GM12878 (cell line): ENCODE results near the gene REEP5. TPM values are rescaled to one million over a fixed set of nuclear protein-coding genes. Genes with fewer than 3 reads are reported as not detected.
A peak's percentile ranks its signal among the peaks of the same experiment; 100 is the strongest.

Source experiments
- ATAC-seq: fragments of 200-7000 bp; cut with Tn5 transposase; 3 replicates; pipeline ENCODE4 v1.9.1; 2020; ENCODE audit warnings: mild to moderate bottlenecking, moderate library complexity
- BruUV-seq: library from RNA; stranded (reverse); fragments of 400-500 nt; replicated peaks from 2 replicates; lab custom pipeline; 2021; lab: Mats Ljungman, UMichigan
- CTCF ChIA-PET: fragments of 300-600 bp; sonication (Branson Sonifier 250); formaldehyde crosslinking; extraction: SDS; loops from one replicate; lab custom pipeline; 2021; ENCODE audit warnings: inconsistent platforms; lab: Yijun Ruan, JAX
- POLR2A ChIA-PET: fragments of 350-600 bp; formaldehyde crosslinking; extraction: SDS; loops from one replicate; lab custom pipeline; 2021; ENCODE audit warnings: inconsistent platforms; lab: Charles Lee
- RAD21 ChIA-PET: fragments of 300-600 bp; sonication (Branson Sonifier 250); formaldehyde crosslinking; loops from one replicate; lab custom pipeline; 2023; ENCODE audit warnings: antibody characterized with exemption; ENCODE audit not compliant: unreplicated experiment; lab: Charles Lee
- SMC1A ChIA-PET: fragments of 300-600 bp; sonication (Branson Sonifier 250); formaldehyde crosslinking; loops from one replicate; lab custom pipeline; 2023; ENCODE audit not compliant: unreplicated experiment, uncharacterized antibody; lab: Charles Lee
- DNase-seq: peaks from one replicate; pipeline ENCODE4 v3.0.0-alpha.2; 2011; ENCODE audit warnings: low read depth, low spot score
- FAIRE-seq: peaks from 3 replicates; lab custom pipeline; 2011; peaks lifted over from hg19 to GRCh38; lab: Jason Lieb, UNC
- H2AFZ ChIP-seq: 2 replicates; pipeline ENCODE4 v1.6.0; 2011; ENCODE audit warnings: low read depth, low read length, control low read depth; ENCODE audit not compliant: control insufficient read depth
- H3K27ac ChIP-seq: 2 replicates; pipeline ENCODE4 v1.5.1; 2011; ENCODE audit warnings: control low read depth; ENCODE audit not compliant: control insufficient read depth, insufficient read depth
- H3K27me3 ChIP-seq, 2 experiments: replicated peaks in 1 of 2; 2 replicates each; pipeline versions ENCODE4 v1.6.0 to v1.6.1; 2011; ENCODE audit warnings: low read length in 1 of 2; ENCODE audit not compliant: control insufficient read depth in 2 of 2, insufficient read depth in 2 of 2
- H3K36me3 ChIP-seq, 2 experiments: 2 replicates each; pipeline ENCODE4 v1.5.1; 2011; ENCODE audit warnings: low read length in 1 of 2; ENCODE audit not compliant: control insufficient read depth in 2 of 2, insufficient read depth in 2 of 2
- H3K4me1 ChIP-seq: 2 replicates; pipeline ENCODE4 v1.6.1; 2011; ENCODE audit warnings: mild to moderate bottlenecking, low read length, moderate library complexity, mixed read lengths; ENCODE audit not compliant: control insufficient read depth, insufficient read depth
- H3K4me2 ChIP-seq: 2 replicates; pipeline ENCODE4 v1.6.0; 2011; ENCODE audit warnings: control low read depth; ENCODE audit not compliant: control insufficient read depth, insufficient read depth
- H3K4me3 ChIP-seq: fragments of 200-600 bp; sonication (generic); 2 replicates; pipeline ENCODE4 v1.5.1; 2016
- H3K79me2 ChIP-seq: 2 replicates; pipeline ENCODE4 v1.6.0; 2011; ENCODE audit warnings: low read length; ENCODE audit not compliant: control insufficient read depth, insufficient read depth
- H3K9ac ChIP-seq: 2 replicates; pipeline ENCODE4 v1.8.0; 2011; ENCODE audit warnings: low read length, control low read depth, mixed read lengths; ENCODE audit not compliant: control insufficient read depth, insufficient read depth
- H3K9me3 ChIP-seq: replicated peaks from 3 replicates; pipeline ENCODE4 v1.5.1; 2011; ENCODE audit warnings: mild to moderate bottlenecking, low read length; ENCODE audit not compliant: control insufficient read depth, insufficient read depth
- H4K20me1 ChIP-seq: 2 replicates; pipeline ENCODE4 v1.6.0; 2011; ENCODE audit not compliant: control insufficient read depth, insufficient read depth
- E4F1 ChIP-seq: fragments of 450-650 bp; IDR thresholded peaks from 2 replicates; pipeline ENCODE4 v1.6.1; 2018; ENCODE audit warnings: borderline replicate concordance, mild to moderate bottlenecking; ENCODE audit not compliant: partially characterized antibody
- NFYA ChIP-seq: IDR thresholded peaks from 2 replicates; pipeline ENCODE4 v1.6.1; 2011; ENCODE audit warnings: low read depth, mild to moderate bottlenecking, low read length, improper control_type of control experiment, borderline replicate concordance
- RCOR1 ChIP-seq: conservative IDR thresholded peaks from 2 replicates; pipeline ENCODE4 v1.6.1; 2012; ENCODE audit warnings: low read depth, low read length, improper control_type of control experiment
- SMAD5 ChIP-seq: IDR thresholded peaks from 2 replicates; pipeline ENCODE4 v1.6.1; 2016; ENCODE audit warnings: antibody characterized with exemption, low read depth
- SUPT20H ChIP-seq: IDR thresholded peaks from 2 replicates; pipeline ENCODE4 v1.6.1; 2011; ENCODE audit warnings: low read depth, mild to moderate bottlenecking, low read length, moderate library complexity, borderline replicate concordance; ENCODE audit not compliant: control insufficient read depth
- TARDBP ChIP-seq: IDR thresholded peaks from 2 replicates; pipeline ENCODE4 v1.6.1; 2016; ENCODE audit warnings: borderline replicate concordance
- ZBTB11 ChIP-seq: fragments of 450-650 bp; formaldehyde crosslinking; IDR thresholded peaks from 2 replicates; pipeline ENCODE4 v1.5.0; 2022; ENCODE audit warnings: mild to moderate bottlenecking, missing genetic modification characterization
- WGBS: methylation state at CpG from one replicate; pipeline ENCODE4 v1.1.6; 2016; ENCODE audit warnings: low lambda C conversion rate; ENCODE audit not compliant: insufficient replicate concordance, insufficient coverage; ENCODE audit errors: missing lambda C conversion rate; 5-methylcytosine and 5-hydroxymethylcytosine counted together
- in situ Hi-C: fragments of 300-500 bp; cut with MboI; formaldehyde crosslinking; loops from 9 replicates; pipeline ENCODE4 v1.14.3; 2018; ENCODE audit warnings: mixed read lengths
- intact Hi-C: fragments of 100-400 bp; cut with micrococcal nuclease; formaldehyde crosslinking; loops from one replicate; pipeline ENCODE4 v1.14.2; 2022; ENCODE audit not compliant: unreplicated experiment
- polyA plus RNA-seq, 11 experiments: library from polyadenylated mRNA; depleted of rRNA in 4 of 11; unstranded in 6 of 11; stranded (reverse) in 5 of 11; fragments of >200 nt; fragmentation: Nextera tagmentation in 4 of 11; fragmentation: Illumina TruSeq in 1 of 11; extraction: Ambion mirVana in 4 of 11; extraction: Trizol in 1 of 11; gene quantifications; 1 replicate in 1 of 11; 2 replicates in 10 of 11; pipeline versions ENCODE4 v1.2.1 to v1.2.3, GENCODE V29; 2011 to 2016; ENCODE audit warnings: inconsistent platforms in 2 of 11, missing spikeins in 2 of 11, low read depth in 1 of 11
- total RNA-seq, 4 experiments: library from RNA; depleted of rRNA in 3 of 4; stranded (reverse); fragments of >200 nt in 3 of 4; fragmentation: Illumina TruSeq in 1 of 4; extraction: Trizol in 1 of 4; gene quantifications; 2 replicates each; pipeline versions ENCODE4 v1.2.1 to v1.2.3, GENCODE V29; 2013 to 2021

The REEP5 gene
- total and polyA plus RNA-seq, 10 of the 15 experiments (the other 5 are each of a cell fraction or from before 2014, with no cell fraction given), result 30.5 to 211 (median 113) TPM

- peak; percentile 23; the same call in 1 of the 3 replicates for ATAC-seq
These were observed 77.5 kb downstream of the REEP5 start for GRCh38 chr5:112844489-112844888.

More at GRCh38 chr5:112844489-112844888, 77.5 kb downstream of the REEP5 start:
- H4K20me1 ChIP-seq, result no peaks in the 10 kb centered on the region
- no peaks in the 10 kb centered on the region for H3K4me1 ChIP-seq
- FAIRE-seq, result no peak
- H3K27me3 ChIP-seq, result no peaks in the 10 kb centered on the region
- ChIA-PET CTCF (interaction anchor here (0.6 to 1.1 kb wide), 3 partner anchors 152 to 292 kb away, joined by 3 read pairs; no protein-coding TSS in a partner anchor), RAD21 (interaction anchor here (0.6 kb wide), 1 partner anchor 16 kb away, joined by 3 read pairs; the partner anchor contains the start of gene SRP19), SMC1A (interaction anchor here (1.1 kb wide), 1 partner anchor 72 kb away, joined by 4 read pairs; no protein-coding TSS in a partner anchor), POLR2A (interaction anchor here (0.6 to 1.1 kb wide), 2 partner anchors 17 to 31 kb away, joined by 4 to 5 read pairs; partner anchors contain the start of gene SRP19)
- H2AFZ ChIP-seq, result no peak overlapping the region
- intact Hi-C loops (no loop called here), in situ Hi-C loops (no loop called here)
- no peaks in the 10 kb centered on the region for H3K9me3 ChIP-seq
- H3K27ac ChIP-seq, result no peak overlapping the region
- DNase-seq, result no peak
- H3K79me2 ChIP-seq, result no peaks in the 10 kb centered on the region
- no peak overlapping the region for H3K4me2 ChIP-seq
- peaks cover 0 to 2% of the 10 kb centered on the region in 2 experiments; a peak in 2 of 4 replicates for H3K36me3 ChIP-seq
- BruUV-seq, result no TSS peak
- no peak overlapping the region for H3K4me3 ChIP-seq
- 100% methylated on average over 1 of the region's 1 CpG for WGBS
- no peak overlapping the region for H3K9ac ChIP-seq
- TF ChIP-seq SUPT20H, result no peak
- TF ChIP-seq ZBTB11 (CRISPR knock-in tag), result no peak
- TF ChIP-seq RCOR1, result no peak
- no peak for TF ChIP-seq E4F1
- no peak for TF ChIP-seq TARDBP
- TF ChIP-seq SMAD5, result no peak
- no peak for TF ChIP-seq NFYA
